ENCODE results near the gene TNC.

Gene TNC

GRCh38 chr9:115138151-115138550, 20.2 kb upstream of the TNC start:
- H3K9ac ChIP-seq (ENCODE audit: low read length) = no peak overlapping the region

GRCh38 chr9:115137526-115137925, 19.6 kb upstream of the TNC start:
- Histone ChIP-seq H3K79me2 (ENCODE audit: low read length) (no peaks in the 10 kb centered on the region), H3K36me3 (replicated peaks; ENCODE audit: insufficient read depth, low read length) (no peaks in the 10 kb centered on the region), H3K9me2 (replicated peaks; ENCODE audit: insufficient read depth, low read length) (no peaks in the 10 kb centered on the region), H3K4me3 (ENCODE audit: low read length) (no peak overlapping the region), H3K27me3 (replicated peaks; ENCODE audit: insufficient read depth, low read length) (no peaks in the 10 kb centered on the region), H4K20me1 (ENCODE audit: insufficient read depth, low read length) (no peaks in the 10 kb centered on the region), H3F3A (ENCODE audit: insufficient read depth, low read length) (no peaks in the 10 kb centered on the region), H3K27ac (ENCODE audit: low read length) (no peak overlapping the region), H3K4me1 (ENCODE audit: low read length) (no peaks in the 10 kb centered on the region), H3K9ac (ENCODE audit: low read length) (no peak overlapping the region), H3K9me3 (replicated peaks; ENCODE audit: insufficient read depth, low read length) (no peaks in the 10 kb centered on the region), H2AFZ (ENCODE audit: low read length) (no peak overlapping the region), H3K4me2 (ENCODE audit: low read depth, low read length) (no peak overlapping the region)
- no peak for DNase-seq
- TF ChIP-seq CTCF (IDR thresholded peaks at IDR 0.05; ENCODE audit: low read length) (no peak), EZH2phosphoT487 (IDR thresholded peaks at IDR 0.05; ENCODE audit: low read length) (no peak), EZH2 (optimal IDR thresholded peaks at IDR 0.05; ENCODE audit: low read depth, low read length) (no peak)

More at GRCh38 chr9:115138151-115138550, 20.2 kb upstream of the TNC start:
- Histone ChIP-seq H3K4me2 (ENCODE audit: low read depth, low read length) (no peak overlapping the region), H3K9me2 (replicated peaks; ENCODE audit: insufficient read depth, low read length) (no peaks in the 10 kb centered on the region), H3K9me3 (replicated peaks; ENCODE audit: insufficient read depth, low read length) (no peaks in the 10 kb centered on the region), H3K27ac (ENCODE audit: low read length) (no peak overlapping the region), H3K4me1 (ENCODE audit: low read length) (no peaks in the 10 kb centered on the region), H3F3A (ENCODE audit: insufficient read depth, low read length) (no peaks in the 10 kb centered on the region), H3K4me3 (ENCODE audit: low read length) (no peak overlapping the region), H3K36me3 (replicated peaks; ENCODE audit: insufficient read depth, low read length) (no peaks in the 10 kb centered on the region), H4K20me1 (ENCODE audit: insufficient read depth, low read length) (no peaks in the 10 kb centered on the region), H3K27me3 (replicated peaks; ENCODE audit: insufficient read depth, low read length) (no peaks in the 10 kb centered on the region), H2AFZ (ENCODE audit: low read length) (no peak overlapping the region), H3K79me2 (ENCODE audit: low read length) (no peaks in the 10 kb centered on the region)
- DNase-seq = no peak
- TF ChIP-seq EZH2 (optimal IDR thresholded peaks at IDR 0.05; ENCODE audit: low read depth, low read length) (no peak), CTCF (IDR thresholded peaks at IDR 0.05; ENCODE audit: low read length) (no peak), EZH2phosphoT487 (IDR thresholded peaks at IDR 0.05; ENCODE audit: low read length) (no peak)

GRCh38 chr9:115135821-115136778, 18.1 kb upstream of the TNC start:
- Histone ChIP-seq H3K4me2 (ENCODE audit: low read depth, low read length) (no peak overlapping the region), H4K20me1 (ENCODE audit: insufficient read depth, low read length) (no peaks in the 10 kb centered on the region), H3K4me3 (ENCODE audit: low read length) (no peak overlapping the region), H3K9ac (ENCODE audit: low read length) (no peak overlapping the region), H3K27ac (ENCODE audit: low read length) (no peak overlapping the region), H3K36me3 (replicated peaks; ENCODE audit: insufficient read depth, low read length) (no peaks in the 10 kb centered on the region), H3K9me2 (replicated peaks; ENCODE audit: insufficient read depth, low read length) (no peaks in the 10 kb centered on the region), H3F3A (ENCODE audit: insufficient read depth, low read length) (no peaks in the 10 kb centered on the region), H3K79me2 (ENCODE audit: low read length) (no peaks in the 10 kb centered on the region), H3K27me3 (replicated peaks; ENCODE audit: insufficient read depth, low read length) (no peaks in the 10 kb centered on the region), H3K9me3 (replicated peaks; ENCODE audit: insufficient read depth, low read length) (no peaks in the 10 kb centered on the region), H2AFZ (ENCODE audit: low read length) (no peak overlapping the region), H3K4me1 (ENCODE audit: low read length) (no peaks in the 10 kb centered on the region)
- DNase-seq = no peak
- TF ChIP-seq EZH2 (optimal IDR thresholded peaks at IDR 0.05; ENCODE audit: low read depth, low read length) (no peak), EZH2phosphoT487 (IDR thresholded peaks at IDR 0.05; ENCODE audit: low read length) (no peak), CTCF (IDR thresholded peaks at IDR 0.05; ENCODE audit: low read length) (no peak)
